Activated CD8-positive, alpha-beta memory T cell treated with anti-CD3 and anti-CD28 coated beads, Interleukin-2, amount 50 U/mL, for 4 hours (primary cell): ENCODE measurements around the gene ABR.
"Not testable (repeated sequence)": the region's sequence is repeated elsewhere in the genome, so short reads cannot be mapped to it uniquely, and the experiment has no call there.

Source experiments
- DNase-seq: peaks from one replicate; pipeline ENCODE4 v3.0.0-alpha.2; 2020

The ABR gene

GRCh38 chr17:1145311-1145986 lies 34.3 kb downstream of the ABR start:
- no peak for DNase-seq

- DNase-seq, result no peak
Observed at GRCh38 chr17:1144162-1144561, 35.6 kb downstream of the ABR start.

- no peak for DNase-seq
Observed at GRCh38 chr17:1143573-1143972, 36.2 kb downstream of the ABR start.

- DNase-seq, result no peak
Observed at GRCh38 chr17:1142561-1142971, 37.2 kb downstream of the ABR start.

- DNase-seq, result no peak
Observed at GRCh38 chr17:1137465-1137894, 42.3 kb downstream of the ABR start.

GRCh38 chr17:1136748-1137147 lies 43.0 kb downstream of the ABR start:
- no peak for DNase-seq

- DNase-seq, result no peak
Observed at GRCh38 chr17:1134634-1135324, 45.0 kb downstream of the ABR start.

GRCh38 chr17:1130191-1130590 lies 49.6 kb downstream of the ABR start:
- DNase-seq, result no peak

- DNase-seq, result not testable (repeated sequence)
Observed at GRCh38 chr17:1128463-1128862, 51.3 kb downstream of the ABR start.

GRCh38 chr17:1126801-1127550 lies 52.8 kb downstream of the ABR start:
- no peak for DNase-seq

- DNase-seq, result no peak
Observed at GRCh38 chr17:1126250-1126797, 53.5 kb downstream of the ABR start.

GRCh38 chr17:1125788-1126145 lies 54.0 kb downstream of the ABR start:
- DNase-seq, result no peak

- DNase-seq, result no peak
Observed at GRCh38 chr17:1124896-1125787, 54.6 kb downstream of the ABR start.

GRCh38 chr17:1123921-1124715 lies 55.7 kb downstream of the ABR start:
- DNase-seq, result no peak

GRCh38 chr17:1123393-1123831 lies 56.4 kb downstream of the ABR start:
- DNase-seq, result no peak

GRCh38 chr17:1122533-1123392 lies 57.0 kb downstream of the ABR start:
- DNase-seq, result peak; percentile 86

- DNase-seq, result not testable (repeated sequence)
Observed at GRCh38 chr17:1121442-1121817, 58.4 kb downstream of the ABR start.

- DNase-seq, result no peak
Observed at GRCh38 chr17:1120596-1121441, 59.0 kb downstream of the ABR start.

GRCh38 chr17:1119924-1120323 lies 59.9 kb downstream of the ABR start:
- DNase-seq, result no peak

- no peak for DNase-seq
Observed at GRCh38 chr17:1116602-1117001, 63.2 kb downstream of the ABR start.
